ENCODE results near the gene ARID3A. TPM values are rescaled to one million over a fixed set of nuclear protein-coding genes. Genes with fewer than 3 reads are reported as not detected.
A peak's percentile ranks its signal among the peaks of the same experiment; 100 is the strongest.

Gene ARID3A
- total and polyA plus RNA-seq, 2 of the 8 experiments (the other 6 are each of a cell fraction or from before 2014, with no cell fraction given) = 40.5 to 77.4 TPM

DNA sequence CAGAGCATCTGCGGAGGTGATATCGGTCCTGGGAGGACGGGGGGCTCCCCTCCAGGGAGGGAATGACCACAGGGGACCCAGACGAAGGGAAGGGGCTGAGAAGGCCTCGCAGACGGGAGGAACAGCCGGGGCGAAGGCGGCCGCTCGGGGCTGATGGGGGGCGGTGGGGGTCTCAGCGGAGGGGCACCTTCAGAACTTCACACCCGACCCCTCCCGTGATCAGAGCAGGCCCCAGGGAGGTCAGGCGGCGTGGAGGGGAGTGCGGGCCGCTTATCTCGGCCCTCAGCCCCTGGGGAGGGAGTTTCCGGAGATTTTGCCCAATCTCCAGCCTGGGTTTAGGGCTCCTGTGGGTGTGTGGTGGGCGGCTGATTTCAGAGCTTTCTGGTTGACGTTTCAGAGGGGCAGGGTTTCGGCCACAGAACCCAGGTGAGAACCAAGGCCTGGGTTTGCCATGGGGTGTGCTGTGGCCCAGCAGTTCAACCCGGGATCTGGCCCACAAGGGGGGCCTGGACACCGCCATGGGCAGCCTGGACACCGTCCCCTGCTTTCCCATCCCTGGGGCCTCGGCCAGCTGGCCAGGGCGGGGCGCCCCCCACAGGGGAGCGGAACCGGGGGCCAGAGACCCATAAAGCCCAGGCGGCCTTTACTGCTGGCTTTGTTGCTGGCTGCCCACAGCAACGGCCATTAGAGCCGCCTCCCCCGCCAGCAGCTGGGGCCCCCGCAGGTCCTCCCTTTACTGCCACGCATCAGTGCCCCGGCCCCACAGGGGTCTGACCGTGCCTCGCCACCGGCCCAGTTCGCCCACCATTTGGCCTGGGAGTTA is 29.0 kb downstream of the ARID3A start:
- H3K9ac ChIP-seq (replicated peaks in 1 of 4; ENCODE audit: extremely low read depth in 1 of 4, low read depth in 3 of 4, low read length in 3 of 4) = no peak overlapping the region; a peak in 1 of 7 replicates
- H3K4me2 ChIP-seq (ENCODE audit: insufficient read depth in 1 of 2, low read depth in 2 of 2, low read length in 2 of 2) = no peak overlapping the region
- H3K4me3 ChIP-seq (ENCODE audit: extremely low read depth in 1 of 4, insufficient read depth in 2 of 4, low read depth in 3 of 4, low read length in 4 of 4) = no peak overlapping the region
- no peak overlapping the region; the same call in 1 of the 2 replicates for H3K18ac ChIP-seq (ENCODE audit: extremely low read depth, low read length)
- WGBS, 2 experiments (ENCODE audit: extremely low coverage in 1 of 2, insufficient coverage in 1 of 2, insufficient read length in 1 of 2, insufficient replicate concordance in 2 of 2, low coverage in 1 of 2, low lambda C conversion rate in 2 of 2, missing lambda C conversion rate in 1 of 2) = 82% methylated on average over 30 of the region's 43 CpGs; no CpG with 5 or more reads in 1 of the 2 experiments
- H2BK20ac ChIP-seq (ENCODE audit: low read length) = no peak overlapping the region
- H2BK12ac ChIP-seq (ENCODE audit: low read depth, low read length) = no peak overlapping the region
- DNase-seq (ENCODE audit: low read depth in 1 of 2, low spot score in 2 of 2) (no peak), FAIRE-seq (no peak)
- 0 out of 2 replicates have a peak overlapping the region, but pooled peaks have one; percentile 88 for H2BK15ac ChIP-seq (ENCODE audit: low read length)
- H3K14ac ChIP-seq (ENCODE audit: insufficient read length) = no peak overlapping the region
- H4K8ac ChIP-seq (ENCODE audit: extremely low read depth, insufficient read depth, low read length) = peak overlapping the region; percentile 84
- H3K27ac ChIP-seq (ENCODE audit: low read depth, low read length) = no peak overlapping the region
- no peaks in the 10 kb centered on the region for H3K27me3 ChIP-seq (replicated peaks in 1 of 4; ENCODE audit: control insufficient read depth in 3 of 4, extremely low read depth in 1 of 4, insufficient read depth in 3 of 4, low read length in 3 of 4)
- H4K5ac ChIP-seq (ENCODE audit: insufficient read length, low read depth, low read length) = peak overlapping the region; percentile 68
- no peak overlapping the region for H3K23ac ChIP-seq (ENCODE audit: insufficient read length)
- peak overlapping the region; percentile 77; the same call in 1 of the 2 replicates for H2BK5ac ChIP-seq (ENCODE audit: low read depth, low read length)
- no peaks in the 10 kb centered on the region; the same call in 1 of the 2 replicates for H3K23me2 ChIP-seq (ENCODE audit: low read depth, low read length)
- H4K20me1 ChIP-seq (replicated peaks in 1 of 2; ENCODE audit: control insufficient read depth in 1 of 2, insufficient read depth in 2 of 2, low read length in 2 of 2) = peaks cover 0 to 1% of the 10 kb centered on the region in 2 experiments
- H2BK120ac ChIP-seq (replicated peaks; ENCODE audit: low read depth, low read length) = no peak overlapping the region
- H3K4ac ChIP-seq (replicated peaks; ENCODE audit: insufficient read length, low read depth, low read length) = peak overlapping the region; percentile 7
- H3K56ac ChIP-seq (replicated peaks; ENCODE audit: insufficient read length, low read depth, low read length) = no peak overlapping the region
- 0 out of 2 replicates have a peak overlapping the region, but pooled peaks have one; percentile 28 for H2AK5ac ChIP-seq (ENCODE audit: low read depth, low read length)
- H3K79me2 ChIP-seq (ENCODE audit: control insufficient read depth in 1 of 2, insufficient read depth in 2 of 2, low read length in 2 of 2) = peaks cover 0 to 29% of the 10 kb centered on the region in 2 experiments; a peak in 1 of 4 replicates
- POLR2A ChIA-PET (ENCODE audit: partially characterized antibody) = interaction anchor here (1.1 to 2.1 kb wide), 4 partner anchors 16 to 30 kb away, joined by 3 to 10 read pairs (median 3); partner anchors contain the start of gene WDR18
- TF ChIP-seq SP4 (IDR thresholded peaks at IDR 0.05; ENCODE audit: low read length) = peak; percentile 77; the same call in 1 of the 2 replicates
- TF ChIP-seq CBX5 (IDR thresholded peaks at IDR 0.05; ENCODE audit: low read depth, low read length) = no peak
- no peak overlapping the region for H4K91ac ChIP-seq (replicated peaks; ENCODE audit: insufficient read length, low read length)
- H3K36me3 ChIP-seq (ENCODE audit: control insufficient read depth in 2 of 4, insufficient read depth in 4 of 4, low read length in 3 of 4) = no peaks in the 10 kb centered on the region
- H3K4me1 ChIP-seq (replicated peaks in 1 of 4; ENCODE audit: control insufficient read depth in 3 of 4, insufficient read depth in 4 of 4, low read length in 3 of 4) = peaks cover 5 to 48% (median 23%) of the 10 kb centered on the region in 4 experiments
- H2AFZ ChIP-seq (ENCODE audit: low read length) = no peak overlapping the region
- H3K79me1 ChIP-seq (ENCODE audit: low read depth, low read length) = peaks cover 11% of the 10 kb centered on the region
- H3K9me3 ChIP-seq (ENCODE audit: insufficient read depth in 2 of 2, low read depth in 1 of 2, low read length in 1 of 2) = no peaks in the 10 kb centered on the region
- CTCF ChIA-PET (ENCODE audit: partially characterized antibody) = interaction anchor here (1.1 to 3.6 kb wide), 3 partner anchors 16 to 91 kb away, joined by 3 to 16 read pairs (median 9); no protein-coding TSS in a partner anchor
